CD4-positive, alpha-beta T cell (primary cell): ENCODE data around the gene ME1. TPM values are rescaled to one million over a fixed set of nuclear protein-coding genes. Genes with fewer than 3 reads are reported as not detected.

Source experiments
- ATAC-seq: fragments of 200-7000 bp; cut with Tn5 transposase; one replicate; pipeline ENCODE4 v1.10.0; 2022; ENCODE audit warnings: mild to moderate bottlenecking; ENCODE audit not compliant: poor library complexity
- CTCF ChIA-PET: fragments of 350-600 bp; sonication (Branson Sonifier 250); formaldehyde crosslinking; loops from one replicate; lab custom pipeline; 2021; ENCODE audit warnings: antibody characterized with exemption, inconsistent platforms; lab: Charles Lee
- POLR2A ChIA-PET: fragments of 350-600 bp; sonication (Branson Sonifier 250); formaldehyde crosslinking; loops from one replicate; lab custom pipeline; 2021; ENCODE audit warnings: antibody characterized with exemption, inconsistent platforms; lab: Charles Lee
- DNase-seq, 14 experiments: peaks; one replicate each; pipeline ENCODE4 v3.0.0-alpha.2; 2013 to 2020; ENCODE audit warnings: mixed read lengths in 2 of 14
- H3K27ac ChIP-seq, 2 donors: one replicate each; pipeline versions ENCODE4 v1.5.1 to v1.7.0; 2013; ENCODE audit warnings: low read length in 2 of 2, low read depth in 1 of 2, mild to moderate bottlenecking in 1 of 2
- H3K27me3 ChIP-seq, 2 experiments: 1 replicate in 1 of 2; 2 replicates in 1 of 2; pipeline versions ENCODE4 v1.6.1 to v1.7.0; 2013; ENCODE audit warnings: low read length in 2 of 2, control low read depth in 1 of 2, mild to moderate bottlenecking in 1 of 2, moderate library complexity in 1 of 2; ENCODE audit not compliant: insufficient read depth in 2 of 2, control insufficient read depth in 1 of 2
- H3K36me3 ChIP-seq: one replicate; pipeline ENCODE4 v1.6.1; 2013; ENCODE audit warnings: low read length, control low read depth; ENCODE audit not compliant: insufficient read depth
- H3K4me1 ChIP-seq: one replicate; pipeline ENCODE4 v1.6.1; 2013; ENCODE audit warnings: low read length, control low read depth; ENCODE audit not compliant: insufficient read depth
- H3K4me3 ChIP-seq: one replicate; pipeline ENCODE4 v1.5.1; 2013; ENCODE audit warnings: mild to moderate bottlenecking, low read length, moderate library complexity
- H3K9me3 ChIP-seq, 2 experiments: 1 replicate in 1 of 2; 2 replicates in 1 of 2; pipeline versions ENCODE4 v1.6.1 to v1.7.0; 2013; ENCODE audit warnings: low read length in 2 of 2, mild to moderate bottlenecking in 2 of 2, control low read depth in 1 of 2, moderate library complexity in 1 of 2; ENCODE audit not compliant: control insufficient read depth in 1 of 2, insufficient read depth in 1 of 2
- H3K27ac Mint-ChIP-seq: one replicate; pipeline ENCODE4 v1.8.0; 2020; ENCODE audit warnings: mixed read lengths
- H3K27me3 Mint-ChIP-seq: one replicate; pipeline ENCODE4 v1.8.0; 2021; ENCODE audit warnings: mixed read lengths
- H3K36me3 Mint-ChIP-seq: one replicate; pipeline ENCODE4 v1.8.0; 2021; ENCODE audit warnings: low read depth, mixed read lengths
- H3K4me1 Mint-ChIP-seq: one replicate; pipeline ENCODE4 v1.8.0; 2021; ENCODE audit warnings: low read depth, mixed read lengths
- H3K4me3 Mint-ChIP-seq: one replicate; pipeline ENCODE4 v1.8.0; 2020; ENCODE audit warnings: mild to moderate bottlenecking, mixed read lengths
- H3K9me3 Mint-ChIP-seq: one replicate; pipeline ENCODE4 v1.8.0; 2020; ENCODE audit warnings: mixed read lengths
- intact Hi-C, 2 experiments: fragments of 100-400 bp; cut with DNase I in 1 of 2; cut with micrococcal nuclease in 1 of 2; formaldehyde crosslinking; loops; one replicate each; pipeline versions ENCODE4 v1.15.1 to v1.9.0; 2023 to 2025; cut with DNase I, micrococcal nuclease
- total RNA-seq, 174 experiments: library from RNA in 2 of 174; stranded (reverse) in 2 of 174; gene quantifications; one replicate each; pipeline ENCODE4 v1.2.3 and lab custom pipeline; 2021 to 2026
- TF ChIP-seq, protein P1 (sequence below): fragments of 200-600 bp; IDR thresholded peaks from one replicate; pipeline ENCODE4 v1.8.0; 2022; ENCODE audit warnings: antibody characterized with exemption, mild to moderate bottlenecking

The ME1 gene
- total RNA-seq, 2 experiments from 2014 or later: not detected

DNA sequence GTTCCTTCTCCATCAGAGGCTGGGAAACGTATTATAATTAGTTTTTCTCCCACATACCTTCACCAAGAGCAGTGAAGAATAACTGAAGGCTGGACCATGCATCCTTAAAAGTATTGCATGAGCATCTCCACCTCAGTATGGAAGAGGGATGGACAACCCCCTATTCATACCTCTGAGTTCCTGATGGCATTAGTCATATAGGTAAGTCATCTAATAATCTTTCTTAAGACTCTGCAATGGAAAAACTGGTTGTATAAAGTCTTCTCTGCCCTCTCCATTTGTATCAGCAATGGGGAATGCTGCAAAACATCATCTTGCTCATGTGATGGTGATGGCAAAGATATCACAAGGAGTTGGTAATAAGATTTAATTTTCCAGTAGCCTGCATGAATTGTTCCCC lies 262.3 kb downstream of the ME1 start:
- H3K27ac ChIP-seq: no peak overlapping the region
- Mint-ChIP-seq H3K4me3 (no peak overlapping the region), H3K27me3 (no peaks in the 10 kb centered on the region), H3K9me3 (no peaks in the 10 kb centered on the region), H3K36me3 (peaks cover 98% of the 10 kb centered on the region), H3K4me1 (peaks cover 3% of the 10 kb centered on the region), H3K27ac (no peak overlapping the region)
- no peaks in the 10 kb centered on the region for H3K27me3 ChIP-seq
- CTCF ChIA-PET: no interaction called here
- H3K9me3 ChIP-seq: no peaks in the 10 kb centered on the region
- TF ChIP-seq, protein P1, sequence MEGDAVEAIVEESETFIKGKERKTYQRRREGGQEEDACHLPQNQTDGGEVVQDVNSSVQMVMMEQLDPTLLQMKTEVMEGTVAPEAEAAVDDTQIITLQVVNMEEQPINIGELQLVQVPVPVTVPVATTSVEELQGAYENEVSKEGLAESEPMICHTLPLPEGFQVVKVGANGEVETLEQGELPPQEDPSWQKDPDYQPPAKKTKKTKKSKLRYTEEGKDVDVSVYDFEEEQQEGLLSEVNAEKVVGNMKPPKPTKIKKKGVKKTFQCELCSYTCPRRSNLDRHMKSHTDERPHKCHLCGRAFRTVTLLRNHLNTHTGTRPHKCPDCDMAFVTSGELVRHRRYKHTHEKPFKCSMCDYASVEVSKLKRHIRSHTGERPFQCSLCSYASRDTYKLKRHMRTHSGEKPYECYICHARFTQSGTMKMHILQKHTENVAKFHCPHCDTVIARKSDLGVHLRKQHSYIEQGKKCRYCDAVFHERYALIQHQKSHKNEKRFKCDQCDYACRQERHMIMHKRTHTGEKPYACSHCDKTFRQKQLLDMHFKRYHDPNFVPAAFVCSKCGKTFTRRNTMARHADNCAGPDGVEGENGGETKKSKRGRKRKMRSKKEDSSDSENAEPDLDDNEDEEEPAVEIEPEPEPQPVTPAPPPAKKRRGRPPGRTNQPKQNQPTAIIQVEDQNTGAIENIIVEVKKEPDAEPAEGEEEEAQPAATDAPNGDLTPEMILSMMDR: no peak
- no peak for DNase-seq
- intact Hi-C loops: no loop called here
- no peak for ATAC-seq
- peaks cover 86% of the 10 kb centered on the region for H3K36me3 ChIP-seq
- POLR2A ChIA-PET: no interaction called here
- H3K4me3 ChIP-seq: no peak overlapping the region
- H3K4me1 ChIP-seq: no peaks in the 10 kb centered on the region

DNA sequence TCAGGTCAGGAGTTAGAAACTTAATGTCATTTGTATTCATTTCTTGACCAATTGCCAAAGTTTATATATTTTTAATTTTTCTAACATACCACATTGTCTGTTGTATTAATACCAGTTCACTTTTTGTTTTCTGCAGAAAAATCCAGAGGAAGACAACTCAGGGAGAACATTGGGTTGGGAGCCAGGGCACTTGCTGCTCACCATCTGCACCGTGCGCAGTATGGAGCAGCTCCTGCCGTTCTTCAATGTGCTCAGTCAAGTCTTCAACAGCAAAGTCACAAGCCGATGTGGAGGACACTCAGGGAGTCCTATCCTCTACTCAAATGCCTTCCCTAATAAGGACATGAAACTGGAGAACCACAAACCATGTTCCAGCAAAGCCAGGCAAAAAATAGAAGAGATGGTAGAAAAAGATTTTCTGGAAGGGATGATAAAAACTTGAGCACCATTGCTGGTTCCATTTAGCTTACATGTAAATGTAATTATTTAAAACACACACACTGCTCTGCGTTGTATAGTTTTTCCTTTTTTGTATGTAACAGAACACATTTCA lies 263.0 kb downstream of the ME1 start:
- TF ChIP-seq, protein P1: no peak
- peaks cover 98% of the 10 kb centered on the region for H3K36me3 Mint-ChIP-seq
- no peaks in the 10 kb centered on the region for H3K9me3 Mint-ChIP-seq
- Histone ChIP-seq H3K4me1 (no peaks in the 10 kb centered on the region), H3K36me3 (peaks cover 85% of the 10 kb centered on the region), H3K4me3 (no peak overlapping the region), H3K27ac (no peak overlapping the region), H3K27me3 (no peaks in the 10 kb centered on the region), H3K9me3 (no peaks in the 10 kb centered on the region)
- intact Hi-C loops: no loop called here
- no peak for DNase-seq
- ATAC-seq: no peak
- no peaks in the 10 kb centered on the region for H3K27me3 Mint-ChIP-seq
- no peak overlapping the region for H3K27ac Mint-ChIP-seq
- ChIA-PET POLR2A (no interaction called here), CTCF (interaction anchor here (0.9 kb wide), 1 partner anchor 15 kb away, joined by 3 read pairs; no protein-coding TSS in a partner anchor)
- peaks cover 3% of the 10 kb centered on the region for H3K4me1 Mint-ChIP-seq
- H3K4me3 Mint-ChIP-seq: no peak overlapping the region

Other genes with a start within 250 kb of the ME1 start
- 10 to 100 TPM; 22.6 to 25.3 TPM for gene PGM3, start 237.8 kb downstream of the ME1 start, total RNA-seq
- 1 to 10 TPM; 2.8 to 3.0 TPM for gene RWDD2A, start 237.7 kb downstream of the ME1 start, total RNA-seq
- gene PRSS35, start 81.5 kb upstream of the ME1 start, total RNA-seq: not detected